Erythroblast (primary cell): ENCODE data around the gene GNAT1.
"Not testable (repeated sequence)": the region's sequence is repeated elsewhere in the genome, so short reads cannot be mapped to it uniquely, and the experiment has no call there.

Experiments used
- DNase-seq, 2 experiments: peaks; one replicate each; lab custom pipeline; 2025; lab: John Stamatoyannopoulos, UW
- GATA1 ChIP-seq: IDR thresholded peaks from 2 replicates; pipeline ENCODE4 v1.6.1; 2011; ENCODE audit warnings: low read depth, mild to moderate bottlenecking, control low read depth, low read length, moderate library complexity
- POLR2A ChIP-seq: IDR thresholded peaks from 2 replicates; pipeline ENCODE4 v1.6.1; 2011; ENCODE audit warnings: mild to moderate bottlenecking, low read length

The GNAT1 gene

GRCh38 chr3:50207359-50208042, 16.1 kb downstream of the GNAT1 start:
- no peak for DNase-seq
- no peak for TF ChIP-seq GATA1
- no peak for TF ChIP-seq POLR2A

- no peak for DNase-seq
- TF ChIP-seq GATA1: no peak
- TF ChIP-seq POLR2A: no peak
Measured at GRCh38 chr3:50208677-50209344, 17.4 kb downstream of the GNAT1 start.

- no peak for DNase-seq
Measured at GRCh38 chr3:50210176-50210509, 18.7 kb downstream of the GNAT1 start.

GRCh38 chr3:50210510-50211367, 19.3 kb downstream of the GNAT1 start:
- TF ChIP-seq GATA1 (no peak), POLR2A (no peak)
- DNase-seq: no peak

More at GRCh38 chr3:50210176-50210509, 18.7 kb downstream of the GNAT1 start:
- TF ChIP-seq POLR2A (no peak), GATA1 (no peak)

GRCh38 chr3:50211368-50211717, 19.9 kb downstream of the GNAT1 start:
- DNase-seq: not testable (repeated sequence)

- no peak for TF ChIP-seq GATA1
- TF ChIP-seq POLR2A: no peak
- no peak for DNase-seq
Measured at GRCh38 chr3:50211930-50212329, 20.5 kb downstream of the GNAT1 start.

- DNase-seq: no peak
- TF ChIP-seq POLR2A (no peak), GATA1 (no peak)
Measured at GRCh38 chr3:50212502-50212901, 21.1 kb downstream of the GNAT1 start.

- DNase-seq: no peak
- TF ChIP-seq GATA1 (no peak), POLR2A (no peak)
Measured at GRCh38 chr3:50212971-50213370, 21.6 kb downstream of the GNAT1 start.

- DNase-seq: no peak
- no peak for TF ChIP-seq POLR2A
- no peak for TF ChIP-seq GATA1
Measured at GRCh38 chr3:50213373-50213772, 22.0 kb downstream of the GNAT1 start.

- TF ChIP-seq POLR2A (no peak), GATA1 (no peak)
- DNase-seq: no peak
Measured at GRCh38 chr3:50214824-50215223, 23.4 kb downstream of the GNAT1 start.

- no peak for TF ChIP-seq GATA1
- TF ChIP-seq POLR2A: no peak
- DNase-seq: no peak
Measured at GRCh38 chr3:50215529-50215928, 24.1 kb downstream of the GNAT1 start.

- DNase-seq: no peak
Measured at GRCh38 chr3:50217681-50218080, 26.3 kb downstream of the GNAT1 start.

GRCh38 chr3:50218448-50218847, 27.0 kb downstream of the GNAT1 start:
- no peak for TF ChIP-seq POLR2A
- no peak for TF ChIP-seq GATA1
- DNase-seq: no peak

More at GRCh38 chr3:50217681-50218080, 26.3 kb downstream of the GNAT1 start:
- no peak for TF ChIP-seq POLR2A
- TF ChIP-seq GATA1: no peak

- no peak for TF ChIP-seq POLR2A
- no peak for TF ChIP-seq GATA1
- no peak for DNase-seq
Measured at GRCh38 chr3:50219285-50219684, 27.9 kb downstream of the GNAT1 start.
